SK-N-SH treated with all-trans-retinoic acid at 6 μM for 48 hours (cell line): ENCODE results near the gene AGMO.

Source experiments
- ATAC-seq: fragments of 200-7000 bp; cut with Tn5 transposase; 3 replicates; pipeline ENCODE4 v1.9.1; 2020; ENCODE audit warnings: mild to moderate bottlenecking, moderate library complexity
- ARNTL ChIP-seq: fragments of 450-650 bp; formaldehyde crosslinking; IDR thresholded peaks from 2 replicates; pipeline ENCODE4 v1.5.0; 2020; ENCODE audit warnings: low read depth, mild to moderate bottlenecking, moderate library complexity, borderline replicate concordance
- BACH2 ChIP-seq: fragments of 250-450 bp; sonication (Bioruptor Pico); IDR thresholded peaks from 2 replicates; pipeline ENCODE4 v1.9.0; 2021; ENCODE audit warnings: mild to moderate bottlenecking, borderline replicate concordance
- CSDC2 ChIP-seq: fragments of 250-450 bp; sonication (Bioruptor Pico); IDR thresholded peaks from 2 replicates; pipeline ENCODE4 v1.5.0; 2020; ENCODE audit warnings: mild to moderate bottlenecking, moderate library complexity
- CSRNP3 ChIP-seq: fragments of 250-450 bp; sonication (Bioruptor Pico); IDR thresholded peaks from 2 replicates; pipeline ENCODE4 v1.5.1; 2021; ENCODE audit warnings: mild to moderate bottlenecking, moderate library complexity
- ESRRG ChIP-seq: fragments of 250-450 bp; sonication (Bioruptor Pico); IDR thresholded peaks from 2 replicates; pipeline ENCODE4 v1.6.1; 2021; ENCODE audit warnings: mild to moderate bottlenecking
- GLIS3 ChIP-seq: fragments of 250-450 bp; sonication (Bioruptor Pico); IDR thresholded peaks from 2 replicates; pipeline ENCODE4 v1.5.0; 2020; ENCODE audit warnings: mild to moderate bottlenecking, moderate library complexity
- ISL1 ChIP-seq: fragments of 250-450 bp; sonication (Bioruptor Pico); IDR thresholded peaks from 2 replicates; pipeline ENCODE4 v2.1.2; 2022; ENCODE audit warnings: mild to moderate bottlenecking, moderate library complexity
- OSR1 ChIP-seq: fragments of 250-450 bp; sonication (Bioruptor Pico); IDR thresholded peaks from 2 replicates; pipeline ENCODE4 v1.8.0; 2022; ENCODE audit warnings: moderate library complexity, mild to moderate bottlenecking, inconsistent platforms
- PATZ1 ChIP-seq: fragments of 250-450 bp; sonication (Bioruptor Pico); IDR thresholded peaks from 2 replicates; pipeline ENCODE4 v1.8.0; 2020; ENCODE audit warnings: mild to moderate bottlenecking, moderate library complexity, borderline replicate concordance
- PPARA ChIP-seq: fragments of 250-450 bp; sonication (Bioruptor Pico); IDR thresholded peaks from 2 replicates; pipeline ENCODE4 v1.5.0; 2020; ENCODE audit warnings: mild to moderate bottlenecking, borderline replicate concordance
- TCF4 ChIP-seq: fragments of 250-450 bp; sonication (Bioruptor Pico); IDR thresholded peaks from 2 replicates; pipeline ENCODE4 v1.8.0; 2021; ENCODE audit warnings: mild to moderate bottlenecking, moderate library complexity, borderline replicate concordance
- TOX ChIP-seq: fragments of 250-450 bp; sonication (Bioruptor Pico); IDR thresholded peaks from 2 replicates; pipeline ENCODE4 v1.8.0; 2021; ENCODE audit warnings: mild to moderate bottlenecking, moderate library complexity, borderline replicate concordance
- TSHZ2 ChIP-seq: fragments of 250-450 bp; sonication (Bioruptor Pico); IDR thresholded peaks from 2 replicates; pipeline ENCODE4 v1.5.0; 2020; ENCODE audit warnings: mild to moderate bottlenecking, moderate library complexity
- ZC3H10 ChIP-seq: fragments of 250-450 bp; sonication (Bioruptor Pico); IDR thresholded peaks from 2 replicates; pipeline ENCODE4 v1.5.1; 2021; ENCODE audit warnings: mild to moderate bottlenecking, moderate library complexity
- ZFP30 ChIP-seq: fragments of 450-650 bp; formaldehyde crosslinking; IDR thresholded peaks from 2 replicates; pipeline ENCODE4 v1.5.0; 2022; ENCODE audit warnings: mild to moderate bottlenecking, moderate library complexity
- ZNF70 ChIP-seq: fragments of 450-650 bp; formaldehyde crosslinking; IDR thresholded peaks from 2 replicates; pipeline ENCODE4 v1.5.0; 2020; ENCODE audit warnings: mild to moderate bottlenecking, moderate library complexity
- ZNF8 ChIP-seq: fragments of 450-650 bp; formaldehyde crosslinking; IDR thresholded peaks from 2 replicates; pipeline ENCODE4 v1.5.0; 2020; ENCODE audit warnings: mild to moderate bottlenecking, moderate library complexity
- TF ChIP-seq, protein P1 (sequence below): fragments of 250-450 bp; sonication (Bioruptor Pico); IDR thresholded peaks from 2 replicates; pipeline ENCODE4 v1.8.0; 2021; ENCODE audit warnings: low read depth, mild to moderate bottlenecking, moderate library complexity, borderline replicate concordance
- TF ChIP-seq, protein P2 (sequence below): fragments of 250-450 bp; sonication (Bioruptor Pico); IDR thresholded peaks from 2 replicates; pipeline ENCODE4 v1.5.1; 2020; ENCODE audit warnings: low read depth, mild to moderate bottlenecking, moderate library complexity

The AGMO gene

GRCh38 chr7:15308821-15309220, 253.0 kb downstream of the AGMO start:
- no peak for ATAC-seq
- TF ChIP-seq PATZ1 (CRISPR knock-in tag) (no peak), BACH2 (CRISPR knock-in tag) (no peak), TOX (no peak), ISL1 (CRISPR knock-in tag) (no peak), ZNF70 (CRISPR knock-in tag) (no peak), ESRRG (CRISPR knock-in tag) (no peak), PPARA (CRISPR knock-in tag) (no peak), ARNTL (CRISPR knock-in tag) (no peak), GLIS3 (CRISPR knock-in tag) (no peak), ZNF8 (no peak), OSR1 (CRISPR knock-in tag) (no peak)
- TF ChIP-seq, protein P1, sequence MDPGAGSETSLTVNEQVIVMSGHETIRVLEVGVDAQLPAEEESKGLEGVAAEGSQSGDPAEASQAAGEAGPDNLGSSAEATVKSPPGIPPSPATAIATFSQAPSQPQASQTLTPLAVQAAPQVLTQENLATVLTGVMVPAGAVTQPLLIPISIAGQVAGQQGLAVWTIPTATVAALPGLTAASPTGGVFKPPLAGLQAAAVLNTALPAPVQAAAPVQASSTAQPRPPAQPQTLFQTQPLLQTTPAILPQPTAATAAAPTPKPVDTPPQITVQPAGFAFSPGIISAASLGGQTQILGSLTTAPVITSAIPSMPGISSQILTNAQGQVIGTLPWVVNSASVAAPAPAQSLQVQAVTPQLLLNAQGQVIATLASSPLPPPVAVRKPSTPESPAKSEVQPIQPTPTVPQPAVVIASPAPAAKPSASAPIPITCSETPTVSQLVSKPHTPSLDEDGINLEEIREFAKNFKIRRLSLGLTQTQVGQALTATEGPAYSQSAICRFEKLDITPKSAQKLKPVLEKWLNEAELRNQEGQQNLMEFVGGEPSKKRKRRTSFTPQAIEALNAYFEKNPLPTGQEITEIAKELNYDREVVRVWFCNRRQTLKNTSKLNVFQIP (CRISPR knock-in tag), result no peak
- TF ChIP-seq, protein P2, sequence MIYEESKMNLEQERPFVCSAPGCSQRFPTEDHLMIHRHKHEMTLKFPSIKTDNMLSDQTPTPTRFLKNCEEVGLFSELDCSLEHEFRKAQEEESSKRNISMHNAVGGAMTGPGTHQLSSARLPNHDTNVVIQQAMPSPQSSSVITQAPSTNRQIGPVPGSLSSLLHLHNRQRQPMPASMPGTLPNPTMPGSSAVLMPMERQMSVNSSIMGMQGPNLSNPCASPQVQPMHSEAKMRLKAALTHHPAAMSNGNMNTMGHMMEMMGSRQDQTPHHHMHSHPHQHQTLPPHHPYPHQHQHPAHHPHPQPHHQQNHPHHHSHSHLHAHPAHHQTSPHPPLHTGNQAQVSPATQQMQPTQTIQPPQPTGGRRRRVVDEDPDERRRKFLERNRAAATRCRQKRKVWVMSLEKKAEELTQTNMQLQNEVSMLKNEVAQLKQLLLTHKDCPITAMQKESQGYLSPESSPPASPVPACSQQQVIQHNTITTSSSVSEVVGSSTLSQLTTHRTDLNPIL (CRISPR knock-in tag), result no peak

GRCh38 chr7:15306296-15306695, 255.5 kb downstream of the AGMO start:
- TF ChIP-seq ZNF70 (CRISPR knock-in tag) (no peak), CSRNP3 (CRISPR knock-in tag) (no peak), CSDC2 (CRISPR knock-in tag) (no peak), TSHZ2 (CRISPR knock-in tag) (no peak), ZNF8 (no peak), OSR1 (CRISPR knock-in tag) (no peak), PPARA (CRISPR knock-in tag) (no peak), ZC3H10 (CRISPR knock-in tag) (no peak), GLIS3 (CRISPR knock-in tag) (no peak), TCF4 (CRISPR knock-in tag) (no peak), ZFP30 (CRISPR knock-in tag) (no peak)
- TF ChIP-seq, protein P1 (CRISPR knock-in tag), result no peak
- ATAC-seq, result no peak
